Loucy (cell line): ENCODE data around the gene SEPHS1.

Experiments
- CTCF ChIP-seq: fragments of 200-600 bp; sonication (generic); conservative IDR thresholded peaks from 2 replicates; pipeline ENCODE4 v1.5.1; 2014; ENCODE audit warnings: mild to moderate bottlenecking, antibody characterized with exemption, low read length
- EZH2phosphoT487 ChIP-seq: fragments of 200-600 bp; IDR thresholded peaks from 2 replicates; pipeline ENCODE4 v1.6.1; 2018; ENCODE audit warnings: antibody characterized with exemption, mild to moderate bottlenecking, moderate library complexity, borderline replicate concordance

- TF ChIP-seq CTCF (no peak), EZH2phosphoT487 (no peak)
Observed at GRCh38 chr10:13337827-13338196, 10.3 kb downstream of the SEPHS1 start.
